ENCODE measurements around the gene SEZ6L. TPM values are rescaled to one million over a fixed set of nuclear protein-coding genes. Genes with fewer than 3 reads are reported as not detected.

SEZ6L gene
- total RNA-seq, 1 experiment from 2014 or later: not detected

DNA sequence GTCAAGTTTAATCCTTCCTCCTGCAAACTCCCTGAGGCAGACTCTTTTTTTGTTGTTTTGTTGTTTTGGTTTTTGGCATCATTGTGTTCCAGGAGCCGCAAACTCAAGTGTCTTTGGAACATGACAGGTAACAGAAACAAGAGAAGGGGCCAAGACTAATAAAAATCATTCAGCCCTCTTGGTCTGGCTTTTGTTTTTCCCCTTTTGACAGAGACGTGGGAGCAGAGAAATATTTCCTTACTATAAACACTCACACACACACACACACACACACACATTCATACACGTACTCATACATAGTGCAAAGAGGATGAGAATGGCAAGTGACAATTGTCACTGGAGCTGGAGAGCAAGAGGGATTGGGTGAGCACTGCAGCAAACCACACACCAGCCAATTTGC lies 249.4 kb downstream of the SEZ6L start:
- DNase-seq (ENCODE audit: low spot score): no peak

DNA sequence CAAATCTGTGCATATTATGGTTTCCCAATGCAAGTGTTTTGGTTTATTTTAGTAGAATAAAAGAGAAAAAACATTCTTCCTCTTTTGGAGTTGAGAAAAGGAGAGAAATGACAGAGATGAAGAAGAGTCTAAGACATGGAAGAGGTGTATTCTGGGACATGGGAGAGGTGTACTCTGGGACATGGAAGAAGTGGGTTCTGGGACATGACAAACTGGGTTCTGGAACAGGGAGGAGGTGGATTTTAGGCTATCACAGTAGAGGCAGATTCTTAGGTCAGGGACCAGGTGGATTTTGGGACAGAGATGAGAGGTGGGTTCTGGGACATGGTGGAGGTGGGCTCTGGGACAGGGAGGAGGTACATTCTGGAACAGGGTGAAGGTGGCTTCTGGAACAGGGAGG lies 257.7 kb downstream of the SEZ6L start:
- DNase-seq (ENCODE audit: low spot score): no peak

- DNase-seq (ENCODE audit: low spot score): peak; percentile 14
Measured at GRCh38 chr22:26428515-26429457, 259.5 kb downstream of the SEZ6L start, which contains the start of gene ASPHD2. Gene ASPHD2, plus strand, starts transcription at chr22:26429260. Its CDS starts 4,356 bp downstream, at chr22:26433616.

- DNase-seq (ENCODE audit: low spot score): no peak
Measured at GRCh38 chr22:26429458-26430286, 260.4 kb downstream of the SEZ6L start.

GRCh38 chr22:26430600-26430999 lies 261.3 kb downstream of the SEZ6L start:
- DNase-seq (ENCODE audit: low spot score): no peak

GRCh38 chr22:26431261-26431995 lies 262.2 kb downstream of the SEZ6L start:
- no peak for DNase-seq (ENCODE audit: low spot score)

DNA sequence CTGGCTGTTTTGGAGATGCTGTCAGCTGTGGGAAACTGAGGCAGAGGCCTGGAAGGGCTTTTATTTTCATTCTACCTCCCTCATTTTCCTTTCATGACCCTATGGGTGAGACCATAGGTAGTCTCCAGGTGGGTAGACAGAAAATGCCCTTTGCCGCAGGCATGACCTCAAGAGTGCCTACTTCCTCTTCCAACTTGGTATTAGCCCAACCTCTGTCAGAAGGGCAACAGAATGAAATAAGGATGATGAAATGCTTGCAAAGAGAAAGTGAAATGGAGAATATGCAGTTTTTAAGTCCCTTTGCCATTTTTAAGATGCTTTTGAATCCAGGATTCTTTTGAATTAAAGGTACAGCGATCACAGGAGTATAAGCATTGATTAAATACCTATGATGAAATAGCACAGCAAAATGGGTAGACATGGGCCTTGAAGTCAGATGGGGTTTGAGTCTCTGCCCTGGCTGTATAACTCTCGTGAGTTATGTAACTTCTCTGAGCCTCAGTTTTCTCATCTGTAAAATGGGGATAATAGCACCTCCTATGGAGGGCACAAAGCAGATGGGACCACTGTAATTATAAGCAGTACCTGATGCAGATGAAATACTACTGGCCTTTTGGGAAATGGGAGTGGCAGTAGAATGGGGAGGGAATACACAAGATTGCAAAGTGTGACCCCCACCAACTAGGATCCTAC lies 263.5 kb downstream of the SEZ6L start:
- no peak for DNase-seq (ENCODE audit: low spot score)

Small RNAs within 50 kb of the gene (small RNA-seq; reads per million reads assigned to genes)
- 1.1 reads per million, percentile 42 among the genes with 10 or more reads in this experiment for gene RNA5SP495
